CD4-positive, alpha-beta T cell treated with Interleukin-17A for 1 hour (primary cell): ENCODE results near the gene MTOR.
"Not testable (repeated sequence)": the region's sequence is repeated elsewhere in the genome, so short reads cannot be mapped to it uniquely, and the experiment has no call there.

Experiments used
- DNase-seq: peaks from one replicate; pipeline ENCODE4 v3.0.0-alpha.2; 2020

MTOR gene

GRCh38 chr1:11262171-11263049 lies at the start of gene MTOR:
Gene MTOR, minus strand, starts transcription at chr1:11262551. Its CDS starts 3,142 bp downstream, at chr1:11259409.
- DNase-seq = peak; percentile 99

GRCh38 chr1:11309385-11309784 lies 47.0 kb upstream of the MTOR start:
- no peak for DNase-seq

GRCh38 chr1:11308699-11309224 lies 46.4 kb upstream of the MTOR start:
- no peak for DNase-seq

- no peak for DNase-seq
Observed at GRCh38 chr1:11307852-11308251, 45.5 kb upstream of the MTOR start.

GRCh38 chr1:11305516-11305915 lies 43.2 kb upstream of the MTOR start:
- not testable (repeated sequence) for DNase-seq

GRCh38 chr1:11302366-11302765 lies 40.0 kb upstream of the MTOR start:
- no peak for DNase-seq

GRCh38 chr1:11301601-11302000 lies 39.2 kb upstream of the MTOR start:
- no peak for DNase-seq

GRCh38 chr1:11299225-11299574 lies 36.8 kb upstream of the MTOR start:
- no peak for DNase-seq

- no peak for DNase-seq
Observed at GRCh38 chr1:11298390-11299224, 36.3 kb upstream of the MTOR start.

GRCh38 chr1:11297774-11298173 lies 35.4 kb upstream of the MTOR start:
- DNase-seq = not testable (repeated sequence)

- DNase-seq = peak; percentile 34
Observed at GRCh38 chr1:11295905-11296304, 33.6 kb upstream of the MTOR start.

- no peak for DNase-seq
Observed at GRCh38 chr1:11294951-11295350, 32.6 kb upstream of the MTOR start.

GRCh38 chr1:11293856-11294255 lies 31.5 kb upstream of the MTOR start:
- no peak for DNase-seq

GRCh38 chr1:11291049-11291448 lies 28.7 kb upstream of the MTOR start:
- no peak for DNase-seq

- no peak for DNase-seq
Observed at GRCh38 chr1:11289064-11289463, 26.7 kb upstream of the MTOR start.

GRCh38 chr1:11286735-11287410 lies 24.5 kb upstream of the MTOR start:
- DNase-seq = no peak

GRCh38 chr1:11285883-11286734 lies 23.8 kb upstream of the MTOR start:
- no peak for DNase-seq

- DNase-seq = no peak
Observed at GRCh38 chr1:11284784-11285183, 22.4 kb upstream of the MTOR start.

GRCh38 chr1:11283151-11283550 lies 20.8 kb upstream of the MTOR start:
- no peak for DNase-seq

- no peak for DNase-seq
Observed at GRCh38 chr1:11281518-11282331, 19.4 kb upstream of the MTOR start.

GRCh38 chr1:11280719-11281376 lies 18.5 kb upstream of the MTOR start:
- peak; percentile 35 for DNase-seq
